Measurements from ENCODE around the gene IGFBP4.

IGFBP4 gene

DNA sequence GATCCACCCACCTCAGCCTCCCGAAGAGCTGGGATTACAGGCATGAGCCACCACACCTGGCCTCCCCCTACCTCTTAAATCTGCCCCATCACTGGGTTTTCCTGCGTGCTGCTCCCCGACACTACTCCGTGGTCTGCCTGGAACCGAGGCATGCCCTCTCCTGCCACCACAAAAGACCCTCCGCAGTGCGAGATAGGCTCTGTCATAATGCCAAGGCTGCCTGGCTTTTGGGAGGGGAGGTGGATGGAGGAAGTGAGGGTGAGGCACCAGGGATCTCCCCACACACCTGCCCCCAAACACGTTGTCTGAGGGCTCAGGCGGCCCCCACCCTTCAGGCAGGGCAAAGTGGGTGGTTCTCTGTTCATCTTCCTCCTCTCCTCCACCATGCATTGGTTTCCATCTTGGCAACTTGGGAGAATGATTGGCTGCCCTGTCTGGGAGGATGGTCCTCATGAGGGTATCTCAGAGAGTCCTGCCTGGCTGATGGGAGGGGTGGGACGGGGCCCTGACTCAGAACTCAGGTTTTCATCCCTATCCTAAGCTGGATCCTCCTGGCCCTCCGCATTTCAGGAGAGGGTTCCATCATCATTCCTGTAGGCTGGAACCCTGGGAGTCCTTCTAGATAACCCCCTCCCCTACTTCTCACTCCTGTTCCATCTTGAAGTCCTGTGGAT, 23.2 kb downstream of the IGFBP4 start:
- no peak overlapping the region for H3K4me3 ChIP-seq

GRCh38 chr17:40467281-40467867, 24.1 kb downstream of the IGFBP4 start:
- Histone ChIP-seq H3K9me3 (no peaks in the 10 kb centered on the region), H3K4me3 (no peak overlapping the region), H3K36me3 (replicated peaks) (no peaks in the 10 kb centered on the region), H3K27me3 (ENCODE audit: low read depth) (peaks cover 11% of the 10 kb centered on the region), H3K4me1 (no peaks in the 10 kb centered on the region)
- no peak for DNase-seq (ENCODE audit: low spot score in 2 of 2)
- in situ Hi-C loops (cut with MboI; ENCODE audit: low sequenced_read_pairs), result no loop called here

More for the DNA sequence above, 23.2 kb downstream of the IGFBP4 start:
- DNase-seq (ENCODE audit: low spot score in 2 of 2), result no peak
- no peaks in the 10 kb centered on the region for H3K36me3 ChIP-seq (replicated peaks)
- H3K27me3 ChIP-seq (ENCODE audit: low read depth), result peaks cover 11% of the 10 kb centered on the region
- no peaks in the 10 kb centered on the region for H3K9me3 ChIP-seq
- in situ Hi-C loops (cut with MboI; ENCODE audit: low sequenced_read_pairs), result no loop called here
- H3K4me1 ChIP-seq, result no peaks in the 10 kb centered on the region

DNA sequence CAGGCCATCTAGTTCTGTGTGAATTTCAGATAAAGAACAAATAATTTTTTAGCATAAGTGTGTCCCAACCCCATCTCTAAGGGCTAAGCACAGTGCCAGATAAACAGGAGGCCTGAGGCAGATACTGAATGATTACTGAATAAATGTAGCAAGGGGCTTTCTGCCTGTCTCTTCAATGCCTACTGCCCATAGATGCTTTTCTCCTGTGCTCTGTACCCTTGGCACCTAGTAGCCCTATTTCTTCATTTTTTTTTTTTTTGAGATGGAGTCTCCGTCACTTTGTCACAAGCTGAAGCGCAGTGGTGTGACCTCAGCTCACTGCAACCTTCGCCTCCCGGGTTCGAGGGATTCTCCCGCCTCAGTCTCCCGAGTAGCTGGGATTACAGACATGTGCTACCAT, 25.3 kb downstream of the IGFBP4 start:
- in situ Hi-C loops (cut with MboI; ENCODE audit: low sequenced_read_pairs), result no loop called here
- no peak overlapping the region for H3K4me3 ChIP-seq
- peaks cover 11% of the 10 kb centered on the region for H3K27me3 ChIP-seq (ENCODE audit: low read depth)

DNA sequence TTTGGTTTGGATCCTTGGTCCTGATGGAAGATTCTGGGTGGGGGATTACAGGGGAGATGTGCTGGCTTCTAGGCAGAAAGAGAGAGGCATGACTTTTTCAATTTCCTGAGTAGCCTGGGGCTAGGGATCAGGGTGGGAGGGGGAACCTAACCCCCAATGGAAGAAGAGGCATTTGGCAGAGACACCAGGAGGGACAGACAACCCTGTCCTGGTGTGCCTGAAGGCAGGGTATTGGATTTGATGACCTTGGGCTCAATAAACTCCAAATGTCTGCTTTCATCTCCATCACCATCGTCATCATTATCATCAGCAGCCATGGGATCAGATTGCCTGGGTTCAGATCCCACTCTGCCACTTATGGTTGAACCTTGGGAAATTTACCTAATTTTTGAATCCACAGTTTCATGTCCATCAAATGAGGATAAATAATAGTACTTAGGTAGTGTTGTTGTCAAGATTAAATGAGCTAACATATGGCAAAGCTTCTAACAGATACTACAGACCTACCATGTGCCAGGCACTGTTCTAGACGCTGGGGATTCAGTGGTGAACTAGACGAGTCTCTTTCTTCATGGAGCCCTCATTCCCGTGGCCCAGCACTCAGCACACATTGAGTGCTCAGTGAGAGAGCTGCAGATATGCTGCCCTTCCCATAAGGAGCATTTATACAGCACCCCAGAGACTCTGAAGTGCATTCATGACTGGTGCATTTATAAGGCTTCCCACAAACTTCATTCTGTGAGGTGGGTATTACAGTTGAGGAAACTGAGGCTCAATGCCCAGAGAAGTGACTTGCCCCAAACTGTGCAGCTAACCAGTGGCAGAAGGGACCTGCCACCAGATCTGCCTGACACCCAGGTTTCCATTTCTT, 26.8 kb downstream of the IGFBP4 start:
- in situ Hi-C loops (cut with MboI; ENCODE audit: low sequenced_read_pairs), result no loop called here
- Histone ChIP-seq H3K36me3 (replicated peaks) (no peaks in the 10 kb centered on the region), H3K27me3 (ENCODE audit: low read depth) (peaks cover 11% of the 10 kb centered on the region)

More for the DNA sequence above, 25.3 kb downstream of the IGFBP4 start:
- Histone ChIP-seq H3K9me3 (no peaks in the 10 kb centered on the region), H3K36me3 (replicated peaks) (no peaks in the 10 kb centered on the region), H3K4me1 (no peaks in the 10 kb centered on the region)
- DNase-seq (ENCODE audit: low spot score in 2 of 2), result no peak

GRCh38 chr17:40470932-40471828, 27.9 kb downstream of the IGFBP4 start:
- DNase-seq (ENCODE audit: low spot score in 2 of 2), result no peak
- peaks cover 5% of the 10 kb centered on the region for H3K27me3 ChIP-seq (ENCODE audit: low read depth)
- H3K36me3 ChIP-seq (replicated peaks), result no peaks in the 10 kb centered on the region; the same call in 1 of the 2 replicates
- no peak overlapping the region for H3K4me3 ChIP-seq
- 0 out of 2 replicates have a peak, but pooled peaks cover 3% of the 10 kb centered on the region for H3K4me1 ChIP-seq
- no peaks in the 10 kb centered on the region for H3K9me3 ChIP-seq
- in situ Hi-C loops (cut with MboI; ENCODE audit: low sequenced_read_pairs), result no loop called here

More for the DNA sequence above, 26.8 kb downstream of the IGFBP4 start:
- Histone ChIP-seq H3K9me3 (no peaks in the 10 kb centered on the region), H3K4me1 (no peaks in the 10 kb centered on the region), H3K4me3 (no peak overlapping the region)
- no peak for DNase-seq (ENCODE audit: low spot score in 2 of 2)

GRCh38 chr17:40471846-40472732, 28.8 kb downstream of the IGFBP4 start:
- H3K4me1 ChIP-seq, result 0 out of 2 replicates have a peak, but pooled peaks cover 3% of the 10 kb centered on the region
- H3K9me3 ChIP-seq, result no peaks in the 10 kb centered on the region
- in situ Hi-C loops (cut with MboI; ENCODE audit: low sequenced_read_pairs), result no loop called here
- no peaks in the 10 kb centered on the region for H3K27me3 ChIP-seq (ENCODE audit: low read depth)
- no peak for DNase-seq (ENCODE audit: low spot score in 2 of 2)
- no peak overlapping the region for H3K4me3 ChIP-seq
- no peaks in the 10 kb centered on the region; the same call in 1 of the 2 replicates for H3K36me3 ChIP-seq (replicated peaks)

DNA sequence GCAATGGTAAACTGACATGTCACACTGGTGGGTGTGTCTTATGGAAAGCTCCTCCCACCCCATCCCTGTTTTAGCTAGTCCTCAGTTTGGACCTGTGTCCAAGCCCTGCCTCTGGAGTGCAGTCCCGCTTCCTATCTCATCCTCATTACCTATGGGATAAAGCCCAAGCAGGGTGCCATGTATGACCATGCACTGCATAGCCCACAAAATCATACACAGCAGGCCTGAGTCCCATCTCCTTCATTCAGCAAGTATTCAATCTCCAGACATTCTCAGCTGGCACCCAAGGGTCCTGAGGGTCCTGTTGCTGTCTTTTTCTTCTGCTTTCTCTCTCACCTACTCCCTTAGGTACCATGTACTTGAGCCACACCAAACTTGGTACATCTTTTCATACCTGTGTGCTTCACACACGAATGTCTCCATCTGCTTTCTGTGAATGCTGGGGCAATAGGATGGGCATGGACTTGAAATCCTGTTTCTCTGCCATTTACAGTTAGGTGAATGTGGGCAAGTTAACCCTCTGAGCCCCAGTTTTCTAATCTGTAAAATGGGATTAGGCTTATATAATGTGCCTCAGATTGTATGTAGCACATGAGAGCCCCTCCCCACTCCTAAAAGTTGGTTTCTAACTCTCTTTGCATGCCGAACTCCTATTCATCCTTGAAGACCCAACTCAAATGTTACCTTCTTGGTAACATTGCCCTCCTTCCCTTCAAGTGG, 29.6 kb downstream of the IGFBP4 start:
- Histone ChIP-seq H3K4me1 (0 out of 2 replicates have a peak, but pooled peaks cover 3% of the 10 kb centered on the region), H3K4me3 (no peak overlapping the region), H3K9me3 (no peaks in the 10 kb centered on the region), H3K27me3 (ENCODE audit: low read depth) (no peaks in the 10 kb centered on the region), H3K36me3 (replicated peaks) (no peaks in the 10 kb centered on the region; the same call in 1 of the 2 replicates)
- peak in 1 of 2 experiments; percentile 22 for DNase-seq (ENCODE audit: low spot score in 2 of 2)
- in situ Hi-C loops (cut with MboI; ENCODE audit: low sequenced_read_pairs), result no loop called here

GRCh38 chr17:40473573-40474365, 30.5 kb downstream of the IGFBP4 start:
- Histone ChIP-seq H3K4me3 (no peak overlapping the region), H3K27me3 (ENCODE audit: low read depth) (no peaks in the 10 kb centered on the region), H3K36me3 (replicated peaks) (no peaks in the 10 kb centered on the region; the same call in 1 of the 2 replicates), H3K4me1 (0 out of 2 replicates have a peak, but pooled peaks cover 3% of the 10 kb centered on the region), H3K9me3 (no peaks in the 10 kb centered on the region)
- DNase-seq (ENCODE audit: low spot score in 2 of 2), result no peak
- in situ Hi-C loops (cut with MboI; ENCODE audit: low sequenced_read_pairs), result no loop called here

DNA sequence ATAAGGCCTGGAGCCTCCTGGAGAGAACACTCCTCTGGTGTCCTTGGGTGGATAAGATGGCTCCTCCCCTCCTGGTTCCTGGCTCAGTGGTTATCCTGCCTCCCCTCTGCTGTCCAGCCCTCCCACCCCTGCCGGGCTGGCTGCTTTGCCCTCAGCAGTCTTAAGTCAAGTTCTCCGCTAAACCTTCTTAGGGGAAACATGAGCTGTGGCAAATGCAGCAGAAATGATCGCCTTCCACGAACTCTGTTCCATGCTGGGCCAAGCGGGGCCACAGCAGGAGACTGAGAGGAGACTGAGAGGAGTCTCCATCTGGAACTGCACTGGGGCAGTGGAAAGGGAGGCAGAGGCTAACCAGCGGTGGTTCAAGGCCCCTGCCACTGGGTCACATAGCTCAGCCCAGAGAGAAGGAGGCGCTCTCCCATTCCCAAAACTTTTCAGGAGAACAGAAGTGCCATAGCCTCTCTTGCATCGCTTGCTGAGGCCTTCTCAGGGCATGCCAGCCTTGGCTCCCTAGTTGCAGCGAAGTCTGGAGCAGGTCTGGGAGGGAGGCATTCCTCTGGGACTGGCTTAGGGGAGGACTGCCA, 31.3 kb downstream of the IGFBP4 start:
- no peak for DNase-seq (ENCODE audit: low spot score in 2 of 2)
- Histone ChIP-seq H3K4me3 (no peak overlapping the region), H3K9me3 (no peaks in the 10 kb centered on the region), H3K27me3 (ENCODE audit: low read depth) (no peaks in the 10 kb centered on the region), H3K36me3 (replicated peaks) (no peaks in the 10 kb centered on the region; the same call in 1 of the 2 replicates), H3K4me1 (0 out of 2 replicates have a peak, but pooled peaks cover 3% of the 10 kb centered on the region)
- in situ Hi-C loops (cut with MboI; ENCODE audit: low sequenced_read_pairs), result no loop called here

DNA sequence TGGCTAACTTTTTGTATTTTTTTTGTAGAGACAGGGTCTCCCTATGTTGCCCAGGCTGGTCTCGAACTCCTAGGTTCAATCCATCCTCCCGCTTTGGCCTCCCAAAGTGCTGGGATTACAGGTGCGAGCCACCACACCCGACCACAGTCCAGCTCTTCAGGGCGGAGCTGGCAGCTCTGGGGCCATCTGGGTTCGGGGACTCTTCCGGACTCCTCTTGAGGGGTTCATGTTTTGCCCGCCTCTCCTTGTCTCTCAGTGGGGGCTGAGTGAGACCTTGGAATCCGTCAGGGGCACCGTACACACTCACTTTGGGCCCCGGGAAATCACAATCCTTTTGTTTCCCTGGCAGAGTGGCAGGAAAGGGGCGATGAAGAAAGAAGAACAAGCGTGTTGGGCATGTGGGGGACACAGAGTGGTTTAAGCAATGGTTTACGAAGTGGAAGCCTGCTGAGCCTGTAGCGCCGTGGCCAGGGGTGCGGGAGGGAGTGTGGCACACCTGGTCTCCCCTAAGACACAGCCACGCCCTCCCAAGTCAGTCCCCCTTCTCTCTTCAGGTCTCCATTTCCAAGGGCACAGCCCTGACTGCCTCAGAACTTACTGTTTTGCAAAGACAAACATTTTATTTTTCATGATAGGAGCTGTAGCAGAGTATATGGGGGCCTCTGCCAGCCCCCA, 32.1 kb downstream of the IGFBP4 start:
- in situ Hi-C loops (cut with MboI; ENCODE audit: low sequenced_read_pairs), result no loop called here
- no peak overlapping the region for H3K4me3 ChIP-seq
- DNase-seq (ENCODE audit: low spot score in 2 of 2), result no peak
- H3K9me3 ChIP-seq, result no peaks in the 10 kb centered on the region
- H3K36me3 ChIP-seq (replicated peaks), result no peaks in the 10 kb centered on the region; the same call in 1 of the 2 replicates
- no peaks in the 10 kb centered on the region for H3K27me3 ChIP-seq (ENCODE audit: low read depth)
- H3K4me1 ChIP-seq, result 0 out of 2 replicates have a peak, but pooled peaks cover 3% of the 10 kb centered on the region

Measured in HAP-1 (cell line).